Prostate gland (tissue), 2 donors: Measurements from ENCODE around the gene TFEB. TPM values are rescaled to one million over a fixed set of nuclear protein-coding genes. Genes with fewer than 3 reads are reported as not detected.
"Not testable (repeated sequence)": the region's sequence is repeated elsewhere in the genome, so short reads cannot be mapped to it uniquely, and the experiment has no call there.

Experiments used
- DNase-seq: peaks from one replicate; pipeline ENCODE4 v3.0.0-alpha.2; 2019; ENCODE audit warnings: low spot score
- H3K27ac ChIP-seq, 2 donors: fragments of 200-600 bp; sonication (generic); 2 replicates each; pipeline ENCODE4 v1.5.1; 2017 to 2019
- H3K27me3 ChIP-seq: fragments of 200-600 bp; sonication (generic); replicated peaks from 2 replicates; pipeline ENCODE4 v1.5.1; 2019; ENCODE audit not compliant: insufficient read depth
- H3K36me3 ChIP-seq, 2 donors: fragments of 200-600 bp; sonication (generic); 1 replicate in 1 of 2; 2 replicates in 1 of 2; pipeline versions ENCODE4 v1.5.1 to v1.8.1; 2017 to 2019
- H3K4me1 ChIP-seq: fragments of 200-600 bp; sonication (generic); replicated peaks from 2 replicates; pipeline ENCODE4 v1.5.1; 2019
- H3K4me3 ChIP-seq, 2 donors: fragments of 200-600 bp; sonication (generic); 2 replicates each; pipeline ENCODE4 v1.5.1; 2017 to 2019
- H3K9me3 ChIP-seq: fragments of 200-600 bp; sonication (generic); 2 replicates; pipeline ENCODE4 v1.5.1; 2017
- POLR2A ChIP-seq: fragments of 450-650 bp; IDR thresholded peaks from one replicate; pipeline ENCODE4 v1.6.1; 2016; ENCODE audit warnings: antibody characterized with exemption, mild to moderate bottlenecking
- POLR2AphosphoS5 ChIP-seq: sonication (generic); formaldehyde crosslinking; IDR thresholded peaks from one replicate; pipeline ENCODE4 v1.6.1; 2017; ENCODE audit warnings: antibody characterized with exemption
- WGBS: methylation state at CpG from one replicate; pipeline ENCODE4 v1.1.5; 2018; 5-methylcytosine and 5-hydroxymethylcytosine counted together
- intact Hi-C: fragments of 100-400 bp; cut with DNase I; formaldehyde crosslinking; loops from one replicate; pipeline ENCODE4 v1.14.2; 2022
- total RNA-seq, 2 donors: library from RNA; depleted of rRNA; stranded (reverse); fragments of >200 nt; gene quantifications; one replicate each; pipeline ENCODE4 v1.1.0, GENCODE V29; 2016
- TF ChIP-seq, protein P1 (sequence below), 4 experiments: fragments of 200-600 bp in 2 of 4; fragments of 450-650 bp in 2 of 4; sonication (generic) in 2 of 4; IDR thresholded peaks; 1 replicate in 3 of 4; 2 replicates in 1 of 4; pipeline ENCODE4 v1.5.1; 2016 to 2019; ENCODE audit warnings: antibody characterized with exemption in 4 of 4, mild to moderate bottlenecking in 2 of 4, moderate library complexity in 2 of 4

Gene TFEB
- total RNA-seq, 2 donors from 2014 or later, result 28.4 to 31.2 TPM

DNA sequence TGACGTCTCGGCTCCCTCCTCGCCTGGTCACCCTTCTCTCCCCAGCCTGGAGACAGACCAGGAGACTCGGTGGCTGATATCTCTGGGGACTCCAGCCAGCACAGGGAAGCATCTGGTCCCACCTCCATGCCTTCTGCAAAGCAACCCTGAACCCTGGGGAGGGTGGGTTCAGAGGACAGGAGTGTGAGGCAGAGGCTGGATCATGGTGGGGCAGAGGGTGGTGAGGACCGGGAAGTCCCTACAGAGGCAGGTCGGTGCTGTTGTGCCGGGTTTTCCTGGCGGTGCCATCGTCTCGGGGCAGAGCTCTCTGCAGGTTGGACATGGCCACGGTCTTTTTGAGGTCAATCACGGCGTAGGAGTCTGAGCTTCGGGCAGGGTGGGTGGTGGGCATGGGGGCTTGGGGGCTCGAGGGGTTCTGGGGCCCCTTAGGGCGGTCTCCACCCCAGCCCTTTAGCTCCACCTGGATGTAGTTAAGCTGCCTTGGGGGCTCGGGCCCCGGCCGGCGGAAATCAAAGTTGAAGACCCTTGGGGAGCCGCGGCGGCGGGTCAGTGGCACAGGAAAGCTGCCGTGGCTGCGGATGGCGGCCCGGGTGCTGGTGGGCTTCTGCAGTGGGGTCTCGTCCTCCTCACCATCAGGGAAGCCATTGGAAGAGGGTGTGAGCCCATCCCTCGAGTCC, 35.1 kb upstream of the TFEB start:
- Histone ChIP-seq H3K36me3 (peaks cover 0 to 13% of the 10 kb centered on the region in 2 donors), H3K4me1 (peaks cover 21% of the 10 kb centered on the region), H3K4me3 (no peak overlapping the region), H3K27ac (no peak overlapping the region), H3K27me3 (no peaks in the 10 kb centered on the region), H3K9me3 (no peaks in the 10 kb centered on the region)
- TF ChIP-seq, protein P1, sequence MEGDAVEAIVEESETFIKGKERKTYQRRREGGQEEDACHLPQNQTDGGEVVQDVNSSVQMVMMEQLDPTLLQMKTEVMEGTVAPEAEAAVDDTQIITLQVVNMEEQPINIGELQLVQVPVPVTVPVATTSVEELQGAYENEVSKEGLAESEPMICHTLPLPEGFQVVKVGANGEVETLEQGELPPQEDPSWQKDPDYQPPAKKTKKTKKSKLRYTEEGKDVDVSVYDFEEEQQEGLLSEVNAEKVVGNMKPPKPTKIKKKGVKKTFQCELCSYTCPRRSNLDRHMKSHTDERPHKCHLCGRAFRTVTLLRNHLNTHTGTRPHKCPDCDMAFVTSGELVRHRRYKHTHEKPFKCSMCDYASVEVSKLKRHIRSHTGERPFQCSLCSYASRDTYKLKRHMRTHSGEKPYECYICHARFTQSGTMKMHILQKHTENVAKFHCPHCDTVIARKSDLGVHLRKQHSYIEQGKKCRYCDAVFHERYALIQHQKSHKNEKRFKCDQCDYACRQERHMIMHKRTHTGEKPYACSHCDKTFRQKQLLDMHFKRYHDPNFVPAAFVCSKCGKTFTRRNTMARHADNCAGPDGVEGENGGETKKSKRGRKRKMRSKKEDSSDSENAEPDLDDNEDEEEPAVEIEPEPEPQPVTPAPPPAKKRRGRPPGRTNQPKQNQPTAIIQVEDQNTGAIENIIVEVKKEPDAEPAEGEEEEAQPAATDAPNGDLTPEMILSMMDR (IDR thresholded peaks at IDR 0.05), result no peak
- TF ChIP-seq POLR2AphosphoS5, result no peak
- no peak for TF ChIP-seq POLR2A
- no peak for DNase-seq
- WGBS, result 90% methylated on average over 25 of the region's 30 CpGs
- intact Hi-C loops, result no loop called here

DNA sequence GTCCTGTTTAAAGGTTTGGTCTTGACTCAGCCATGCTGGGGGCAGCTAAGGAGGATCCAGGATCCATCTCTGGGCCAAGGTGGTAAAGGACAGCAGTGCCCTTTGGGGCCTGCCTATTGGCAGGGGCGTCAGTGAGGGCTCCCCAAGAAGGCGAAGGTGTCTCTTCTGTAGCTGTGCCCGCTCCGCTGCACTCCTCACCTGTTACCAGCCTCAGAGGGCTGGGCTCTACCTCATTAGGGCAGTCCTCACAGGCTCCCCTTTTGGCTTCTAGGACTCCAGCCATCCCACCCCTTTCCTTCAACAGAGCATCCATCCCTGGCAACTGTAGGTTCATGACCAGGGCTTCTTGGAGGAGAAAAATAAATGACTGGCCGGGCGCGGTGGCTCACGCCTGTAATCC, 34.0 kb upstream of the TFEB start:
- Histone ChIP-seq H3K4me3 (no peak overlapping the region), H3K27ac (peak overlapping the region; percentile 66 to 76), H3K4me1 (peaks cover 21% of the 10 kb centered on the region), H3K9me3 (no peaks in the 10 kb centered on the region), H3K27me3 (no peaks in the 10 kb centered on the region), H3K36me3 (peaks cover 0 to 13% of the 10 kb centered on the region in 2 donors)
- 98% methylated on average over 8 of the region's 8 CpGs for WGBS
- TF ChIP-seq POLR2A, result no peak
- TF ChIP-seq, protein P1 (IDR thresholded peaks at IDR 0.05), result no peak
- TF ChIP-seq POLR2AphosphoS5, result no peak
- DNase-seq, result no peak
- intact Hi-C loops, result no loop called here

DNA sequence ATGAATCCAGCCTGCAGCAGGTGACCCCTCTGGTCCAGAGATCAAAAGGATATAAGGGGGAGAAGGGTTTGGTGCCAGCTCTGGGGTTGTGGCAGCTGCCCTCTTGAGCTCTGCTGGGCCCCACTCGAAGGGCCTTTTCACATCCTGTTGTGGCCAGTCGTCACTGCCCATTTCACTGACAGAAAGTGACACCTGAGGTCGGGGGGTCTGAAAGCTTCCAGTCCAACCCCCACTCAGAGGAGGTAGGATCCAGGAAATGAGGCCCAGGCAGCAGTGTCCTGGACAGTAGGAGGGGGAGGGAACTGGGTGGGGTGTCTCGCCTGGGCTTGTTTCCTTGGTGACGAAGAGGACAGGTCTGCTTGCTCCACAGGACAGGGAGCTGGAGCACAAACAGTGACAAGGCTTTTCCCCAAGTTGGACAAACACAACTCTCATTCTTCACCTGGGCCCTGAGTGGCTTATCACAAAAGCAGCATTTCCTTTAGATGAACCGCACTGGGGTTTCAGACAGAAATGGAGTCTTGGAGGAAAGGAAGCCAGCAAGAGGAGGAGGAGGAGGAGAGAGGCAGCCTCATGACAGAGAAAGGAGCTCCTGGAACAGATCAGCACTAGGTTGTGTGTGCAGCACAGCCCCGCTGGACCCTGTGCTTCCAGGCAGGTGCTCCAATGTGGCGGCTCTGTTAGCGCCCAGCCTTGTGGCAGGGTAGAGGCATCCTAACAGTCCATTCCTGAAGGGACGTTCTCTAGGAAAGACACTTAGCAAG, 33.3 kb upstream of the TFEB start:
- intact Hi-C loops, result no loop called here
- Histone ChIP-seq H3K27me3 (no peaks in the 10 kb centered on the region), H3K36me3 (peaks cover 0 to 13% of the 10 kb centered on the region in 2 donors), H3K9me3 (no peaks in the 10 kb centered on the region), H3K4me1 (peaks cover 21% of the 10 kb centered on the region), H3K4me3 (no peak overlapping the region), H3K27ac (peak overlapping the region; percentile 66 to 76)
- no peak for TF ChIP-seq POLR2A
- TF ChIP-seq, protein P1 (IDR thresholded peaks at IDR 0.05), result no peak
- peak; percentile 74 for TF ChIP-seq POLR2AphosphoS5
- WGBS, result 66% methylated on average over 10 of the region's 10 CpGs
- DNase-seq, result peak; percentile 78

DNA sequence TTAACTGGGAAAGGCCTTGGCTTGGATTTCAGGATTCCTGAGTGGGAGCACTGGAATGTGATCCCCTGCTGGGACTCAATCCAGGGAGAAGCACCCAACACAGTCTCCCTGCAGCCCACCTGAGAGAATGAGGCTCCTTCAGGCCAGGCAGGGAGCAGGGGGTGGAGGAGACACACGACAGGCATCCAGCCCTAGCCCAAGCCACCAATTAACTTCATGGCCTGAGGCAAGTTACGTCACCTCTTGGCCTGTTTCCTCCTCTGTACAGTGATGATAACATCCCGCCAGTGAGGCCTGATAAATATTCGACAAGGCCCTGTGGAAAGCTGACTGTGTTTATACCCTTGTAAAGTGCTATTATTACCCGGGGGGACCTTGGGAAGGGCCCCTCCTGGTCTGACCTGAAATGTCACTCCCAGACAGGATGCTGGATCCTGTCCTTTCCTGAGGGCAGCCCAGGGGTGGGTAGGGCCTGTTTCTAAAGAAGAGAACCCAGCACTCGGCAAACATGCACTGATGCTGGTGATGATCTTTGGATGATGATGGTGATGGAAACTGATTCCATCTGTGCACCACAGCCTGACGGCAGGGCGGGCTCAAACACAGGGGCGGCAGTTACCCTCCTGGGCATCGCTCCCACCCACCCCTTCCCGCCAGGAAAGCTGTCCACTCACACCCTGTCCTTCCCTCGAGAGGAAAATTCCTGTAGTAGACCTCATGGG, 31.9 kb upstream of the TFEB start:
- no peaks in the 10 kb centered on the region for H3K27me3 ChIP-seq
- no peaks in the 10 kb centered on the region for H3K9me3 ChIP-seq
- peaks cover 21% of the 10 kb centered on the region for H3K4me1 ChIP-seq
- peak overlapping the region; percentile 66 to 76 for H3K27ac ChIP-seq
- no peak overlapping the region for H3K4me3 ChIP-seq
- TF ChIP-seq POLR2AphosphoS5 (peak; percentile 76), POLR2A (no peak)
- TF ChIP-seq, protein P1 (IDR thresholded peaks at IDR 0.05), result peak in 1 of 4 experiments; percentile 3
- intact Hi-C loops, result no loop called here
- WGBS, result 24% methylated on average over 12 of the region's 12 CpGs
- DNase-seq, result peak; percentile 87
- peaks cover 0 to 13% of the 10 kb centered on the region in 2 donors for H3K36me3 ChIP-seq

DNA sequence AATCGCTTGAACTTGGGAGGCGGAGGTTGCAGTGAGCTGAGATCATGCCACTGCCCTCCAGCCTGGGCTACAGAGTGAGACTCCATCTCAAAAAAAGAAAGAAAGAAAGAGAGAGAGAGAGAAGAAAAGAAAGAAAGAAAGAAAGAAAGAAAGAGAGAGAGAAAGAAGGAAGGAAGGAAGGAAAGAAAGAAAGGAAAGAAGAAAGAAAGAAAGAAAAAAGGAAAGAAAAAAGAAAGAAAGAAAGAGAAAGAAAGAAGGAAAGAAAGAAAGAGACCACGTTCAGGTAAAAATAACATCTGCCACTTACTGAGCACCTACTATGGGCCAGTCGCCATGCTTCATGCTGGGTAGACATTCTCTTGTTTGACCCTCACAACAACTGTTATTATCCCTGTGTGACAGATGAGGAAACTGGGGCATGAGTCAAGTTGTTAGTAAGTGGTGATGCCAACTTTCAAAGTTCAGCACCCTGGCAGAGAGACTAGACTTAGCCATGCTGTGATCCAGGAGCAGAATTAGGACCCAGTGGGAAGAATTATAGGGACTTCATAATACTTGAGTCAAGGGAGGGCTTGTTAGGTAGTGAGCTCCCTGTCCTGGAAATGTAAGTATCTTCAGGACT, 30.7 kb upstream of the TFEB start:
- intact Hi-C loops, H3K27me3 ChIP-seq, H3K4me3 ChIP-seq, DNase-seq, H3K36me3 ChIP-seq, H3K9me3 ChIP-seq: not testable (repeated sequence)
- Histone ChIP-seq H3K27ac (peak overlapping the region in 1 of 2 donors; percentile 76), H3K4me1 (peaks cover 21% of the 10 kb centered on the region)
- 97% methylated on average over 4 of the region's 4 CpGs for WGBS
